Fibroblast of lung (primary cell): ENCODE measurements around the gene SUSD5.

Experiments
- CTCF ChIP-seq, 2 donors: IDR thresholded peaks in 1 of 2; conservative IDR thresholded peaks in 1 of 2; 1 replicate in 1 of 2; 2 replicates in 1 of 2; pipeline ENCODE4 v1.5.1; 2011 to 2012; ENCODE audit warnings: low read length in 2 of 2, control low read depth in 1 of 2, inconsistent platforms in 1 of 2, low read depth in 1 of 2, mild to moderate bottlenecking in 1 of 2
- EZH2 ChIP-seq: IDR thresholded peaks from 2 replicates; pipeline ENCODE4 v1.5.1; 2012; ENCODE audit warnings: low read length, control low read depth, mild to moderate bottlenecking; ENCODE audit errors: missing control alignments

- TF ChIP-seq CTCF (conservative IDR thresholded peaks at IDR 0.05 in 1 of 2, IDR thresholded peaks at IDR 0.05 in 1 of 2; ENCODE audit: low read depth in 1 of 2, low read length in 2 of 2) (no peak), EZH2 (peak; percentile 53)
Observed at GRCh38 chr3:33219175-33219487, 521 bp upstream of the SUSD5 start.
